NCI-H2029 treated with DMSO at 0.1 percent for 48 hours (cell line): ENCODE measurements around the gene NEU4.
"Not testable (repeated sequence)": the region's sequence is repeated elsewhere in the genome, so short reads cannot be mapped to it uniquely, and the experiment has no call there.

ENCODE experiments used
- DNase-seq: peaks from one replicate; lab custom pipeline; 2025; lab: John Stamatoyannopoulos, UW

The NEU4 gene, protein sequence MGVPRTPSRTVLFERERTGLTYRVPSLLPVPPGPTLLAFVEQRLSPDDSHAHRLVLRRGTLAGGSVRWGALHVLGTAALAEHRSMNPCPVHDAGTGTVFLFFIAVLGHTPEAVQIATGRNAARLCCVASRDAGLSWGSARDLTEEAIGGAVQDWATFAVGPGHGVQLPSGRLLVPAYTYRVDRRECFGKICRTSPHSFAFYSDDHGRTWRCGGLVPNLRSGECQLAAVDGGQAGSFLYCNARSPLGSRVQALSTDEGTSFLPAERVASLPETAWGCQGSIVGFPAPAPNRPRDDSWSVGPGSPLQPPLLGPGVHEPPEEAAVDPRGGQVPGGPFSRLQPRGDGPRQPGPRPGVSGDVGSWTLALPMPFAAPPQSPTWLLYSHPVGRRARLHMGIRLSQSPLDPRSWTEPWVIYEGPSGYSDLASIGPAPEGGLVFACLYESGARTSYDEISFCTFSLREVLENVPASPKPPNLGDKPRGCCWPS

GRCh38 chr2:241808721-241809382 lies at the start of gene NEU4:
TSS of gene NEU4 (plus strand) at chr2:241809193. CDS start at chr2:241814485, 5,292 bp downstream.
- no peak for DNase-seq

DNA sequence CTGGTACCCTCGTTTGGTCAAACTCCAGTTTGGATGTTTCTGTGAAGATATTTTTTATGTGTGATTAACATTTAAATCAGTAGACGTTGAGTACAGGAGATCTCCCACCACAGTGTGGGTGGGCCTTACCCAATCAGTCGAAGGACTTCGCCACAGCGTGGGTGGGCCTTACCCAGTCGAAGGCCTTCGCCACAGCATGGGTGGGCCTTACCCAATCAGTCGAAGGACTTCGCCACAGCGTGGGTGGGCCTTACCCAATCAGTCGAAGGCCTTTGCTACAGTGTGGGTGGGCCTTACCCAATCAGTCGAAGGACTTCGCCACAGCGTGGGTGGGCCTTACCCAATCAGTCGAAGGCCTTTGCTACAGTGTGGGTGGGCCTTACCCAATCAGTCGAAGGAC lies 49.1 kb upstream of the NEU4 start:
- not testable (repeated sequence) for DNase-seq

GRCh38 chr2:241760301-241760771 lies 48.7 kb upstream of the NEU4 start:
- DNase-seq = no peak

GRCh38 chr2:241762321-241762932 lies 46.6 kb upstream of the NEU4 start:
- DNase-seq = peak; percentile 88

GRCh38 chr2:241762933-241763369 lies 46.0 kb upstream of the NEU4 start:
- no peak for DNase-seq

GRCh38 chr2:241763551-241764274 lies 45.3 kb upstream of the NEU4 start:
- no peak for DNase-seq

DNA sequence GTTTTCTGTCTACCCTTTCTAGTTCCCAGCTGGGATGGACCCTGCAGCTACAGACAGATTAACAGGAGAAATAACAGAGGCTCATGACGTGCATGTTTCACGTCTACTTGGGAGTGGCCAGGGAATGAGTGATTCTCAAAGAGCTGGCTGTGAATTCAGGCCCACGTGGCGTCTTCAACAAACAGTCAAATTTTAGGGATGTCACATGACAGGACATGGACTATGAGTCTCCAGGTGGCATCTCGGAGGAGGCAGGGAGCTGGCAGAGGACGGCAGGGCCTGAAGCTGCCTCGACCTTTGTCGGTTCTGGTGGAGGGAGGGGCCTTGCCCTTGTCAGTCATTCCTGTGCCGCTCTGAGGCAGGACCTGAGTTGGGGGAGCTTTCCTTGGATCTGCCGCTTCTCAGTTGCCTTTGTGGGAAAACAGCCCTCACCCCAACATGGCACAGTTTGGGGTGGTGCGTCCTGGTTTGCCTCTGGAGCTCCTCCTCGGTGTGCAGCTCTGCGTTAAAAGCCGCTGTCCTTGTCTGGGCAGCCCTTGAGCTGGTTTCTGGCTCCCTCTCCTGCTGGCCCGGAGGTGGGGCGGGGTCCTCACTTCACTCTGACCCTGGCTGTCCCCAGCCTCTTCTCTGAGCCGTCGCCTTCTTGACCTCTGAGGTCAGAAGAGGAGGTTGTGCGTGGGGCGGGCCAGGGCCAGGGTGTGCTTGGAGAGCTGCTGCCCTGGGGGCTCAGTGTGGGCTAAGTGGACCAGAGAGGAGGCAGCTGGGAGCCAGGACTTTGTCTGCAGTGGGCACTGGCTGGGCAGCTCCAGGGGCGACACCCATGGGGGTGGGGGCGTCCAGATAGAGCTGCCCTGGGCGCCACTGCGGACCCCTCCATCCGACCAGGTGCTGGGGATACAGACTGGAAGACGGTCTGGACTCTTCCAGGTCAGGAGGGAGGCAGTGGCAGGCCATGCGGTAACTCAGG lies 44.4 kb upstream of the NEU4 start:
- no peak for DNase-seq

DNA sequence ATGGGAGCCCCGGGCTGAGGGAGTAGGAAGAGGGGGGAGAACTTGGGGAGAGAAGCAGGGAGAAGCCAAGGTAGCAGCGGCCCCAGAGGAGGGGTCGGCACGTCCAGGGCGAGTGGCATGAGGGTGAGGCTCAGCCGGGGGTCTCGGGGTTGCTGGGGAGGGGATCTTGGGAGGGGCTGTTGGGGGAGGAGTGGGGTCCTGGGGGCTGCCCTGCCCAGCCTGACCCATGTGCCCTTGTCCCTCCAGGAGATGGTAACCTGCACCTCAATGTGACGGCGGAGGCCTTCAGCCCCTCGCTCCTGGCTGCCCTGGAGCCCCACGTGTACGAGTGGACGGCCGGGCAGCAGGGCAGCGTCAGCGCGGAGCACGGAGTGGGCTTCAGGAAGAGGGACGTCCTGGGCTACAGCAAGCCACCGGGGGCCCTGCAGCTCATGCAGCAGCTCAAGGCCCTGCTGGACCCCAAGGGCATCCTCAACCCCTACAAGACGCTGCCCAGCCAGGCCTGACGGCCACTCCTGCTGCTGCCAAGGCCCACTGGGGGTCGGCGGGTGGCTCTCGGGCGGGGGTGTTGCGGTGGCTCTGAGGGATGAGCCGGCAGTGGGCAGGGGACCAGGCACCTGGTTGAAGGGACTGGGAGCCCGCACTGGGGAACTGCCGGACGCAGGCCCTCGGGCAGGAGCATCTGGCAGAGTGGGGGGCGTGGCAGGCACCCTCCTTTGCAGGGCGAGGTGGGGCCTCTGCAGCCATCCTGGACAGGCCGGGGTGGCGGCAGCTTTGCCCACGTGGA lies 41.3 kb upstream of the NEU4 start:
- no peak for DNase-seq

DNA sequence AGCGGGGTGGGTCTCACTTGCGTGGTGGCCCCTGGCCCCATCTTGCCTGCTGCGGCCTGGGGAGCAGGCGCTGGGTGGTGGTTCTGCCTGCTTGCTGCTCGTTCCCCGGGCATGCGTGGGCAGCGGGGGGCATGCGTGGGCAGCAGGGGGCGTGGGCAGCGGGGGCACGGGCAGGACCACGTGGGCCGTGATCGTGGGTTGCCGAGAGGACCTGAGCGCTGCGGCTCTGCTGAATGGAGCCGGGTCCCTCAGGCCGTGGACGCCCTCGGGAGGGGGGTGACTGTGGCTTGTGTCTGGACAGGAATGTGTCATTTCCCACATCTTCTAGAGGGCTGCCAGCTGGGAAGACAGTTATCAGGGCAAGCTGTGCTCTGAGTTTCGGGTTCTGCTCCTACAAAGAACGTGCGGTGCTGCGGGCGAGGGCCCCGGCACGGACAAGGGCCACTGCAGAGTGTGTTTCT lies 40.7 kb upstream of the NEU4 start:
- no peak for DNase-seq

GRCh38 chr2:241768850-241769249 lies 40.1 kb upstream of the NEU4 start:
- DNase-seq = no peak

- no peak for DNase-seq
These were observed 39.2 kb upstream of the NEU4 start for GRCh38 chr2:241769819-241770184.

DNA sequence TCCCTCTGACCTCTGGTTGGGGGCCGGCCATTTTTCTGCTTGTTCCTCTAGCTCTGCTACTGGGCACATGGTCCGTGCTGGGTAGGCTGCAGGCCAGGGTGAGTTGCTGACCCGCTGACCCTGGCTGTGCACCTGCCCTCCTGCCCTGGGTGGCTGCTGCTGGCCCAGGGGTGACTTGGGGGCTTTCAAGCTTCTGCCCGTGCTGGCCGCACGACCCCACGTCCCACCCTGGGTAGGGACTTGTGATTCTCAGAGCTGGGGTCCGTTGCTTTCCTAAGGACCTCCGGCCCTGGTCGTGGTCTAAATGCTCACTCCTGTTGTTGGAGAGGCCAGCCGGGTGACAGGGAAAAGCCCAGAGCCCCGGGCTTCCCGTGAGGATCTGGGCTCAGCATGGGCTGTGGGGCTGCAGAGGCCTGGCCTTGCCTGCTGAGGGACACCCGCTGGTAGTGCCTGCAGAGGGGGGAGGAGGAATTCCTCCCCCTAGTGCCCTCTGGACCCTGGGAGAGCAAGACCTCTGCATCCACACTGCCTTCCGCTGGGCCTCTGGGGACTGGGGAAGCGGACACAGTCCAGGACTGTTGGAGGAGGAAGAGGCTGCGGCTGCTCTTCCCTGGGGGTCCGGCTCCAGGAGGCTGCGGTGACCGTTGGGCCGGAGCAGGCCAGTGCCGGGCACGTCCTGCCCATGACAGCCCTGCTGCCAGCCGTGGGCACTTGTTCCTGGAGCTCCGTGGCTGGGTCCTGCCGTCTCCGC lies 38.6 kb upstream of the NEU4 start:
- DNase-seq = no peak

DNA sequence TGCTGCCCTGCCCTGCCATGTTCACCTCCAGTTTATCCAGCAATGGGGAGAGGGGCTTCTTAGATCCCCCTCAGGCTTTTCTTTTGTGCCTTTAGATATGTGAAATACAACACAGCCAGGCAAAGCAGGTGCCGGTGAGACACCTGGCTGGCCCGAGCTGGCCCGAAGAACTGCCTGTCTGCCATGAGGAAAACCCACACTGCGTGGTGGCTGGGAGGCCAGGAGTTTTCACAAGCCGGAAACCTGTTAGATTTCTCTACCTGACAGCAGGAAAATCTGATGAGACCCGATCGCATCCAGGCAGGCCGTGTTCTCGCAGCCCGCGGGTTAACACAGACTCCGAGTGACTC lies 38.1 kb upstream of the NEU4 start:
- DNase-seq = no peak

GRCh38 chr2:241771286-241772062 lies 37.5 kb upstream of the NEU4 start:
- DNase-seq = no peak

DNA sequence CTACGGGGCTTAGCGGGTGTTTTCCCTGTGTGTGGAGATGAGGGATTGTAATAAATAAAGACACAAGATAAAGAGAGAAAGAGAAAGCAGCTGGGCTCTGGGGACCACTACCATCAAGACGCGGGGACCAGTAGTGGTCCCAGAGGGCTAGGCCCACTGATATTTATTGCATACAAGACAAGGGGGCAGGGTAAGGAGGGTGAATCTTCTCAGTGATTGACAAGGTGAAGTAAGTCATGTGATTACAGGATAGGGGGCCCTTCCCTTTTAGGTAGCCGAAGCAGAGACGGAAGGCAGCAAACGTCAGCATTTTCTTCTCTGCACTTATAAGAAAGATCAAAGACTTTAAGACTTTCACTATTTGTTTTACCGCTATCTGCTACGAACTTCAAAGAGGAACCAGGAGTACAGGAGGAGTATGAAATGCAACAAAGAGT lies 36.9 kb upstream of the NEU4 start:
- no peak for DNase-seq

- peak; percentile 18 for DNase-seq
These were observed 35.2 kb upstream of the NEU4 start for GRCh38 chr2:241773511-241774418.
